ENCODE measurements around the gene OR5AL1. TPM values are rescaled to one million over a fixed set of nuclear protein-coding genes. Genes with fewer than 3 reads are reported as not detected.
"Not testable (repeated sequence)": the region's sequence is repeated elsewhere in the genome, so short reads cannot be mapped to it uniquely, and the experiment has no call there.

Gene OR5AL1
- total RNA-seq, 1 experiment from 2014 or later = not detected

GRCh38 chr11:56394381-56394780 lies 18.1 kb upstream of the OR5AL1 start:
- Mint-ChIP-seq H3K27me3 (ENCODE audit: insufficient read depth, unreplicated experiment) (no peaks in the 10 kb centered on the region), H3K27ac (ENCODE audit: unreplicated experiment) (no peak overlapping the region), H3K9me3 (ENCODE audit: unreplicated experiment) (no peaks in the 10 kb centered on the region), H3K4me3 (ENCODE audit: unreplicated experiment) (no peak overlapping the region), H3K4me1 (ENCODE audit: low read depth, unreplicated experiment) (no peaks in the 10 kb centered on the region), H3K36me3 (ENCODE audit: insufficient read depth, unreplicated experiment) (no peaks in the 10 kb centered on the region)
- no TSS peak for BruUV-seq (replicated peaks)
- Histone ChIP-seq H3K36me3 (ENCODE audit: control insufficient read depth, insufficient read depth, low read length) (no peaks in the 10 kb centered on the region), H3K4me3 (ENCODE audit: low read depth, low read length) (no peak overlapping the region), H3K4me1 (no peaks in the 10 kb centered on the region), H3K9me3 (no peaks in the 10 kb centered on the region), H3K27me3 (replicated peaks; ENCODE audit: control insufficient read depth, insufficient read depth, low read length) (no peaks in the 10 kb centered on the region)
- ChIA-PET CTCF (no interaction called here), POLR2A (no interaction called here)
- no peak for DNase-seq
- intact Hi-C loops (cut with micrococcal nuclease; ENCODE audit: unreplicated experiment) = loop anchor here (10.0 kb wide), 1 partner anchor 450 kb away; no protein-coding TSS in a partner anchor
- no peak for TF ChIP-seq CTCF (IDR thresholded peaks at IDR 0.05; ENCODE audit: insufficient read depth in 1 of 2, low read depth in 1 of 2, low read length in 1 of 2, severe bottlenecking in 1 of 2, unreplicated experiment in 1 of 2)

- no peak for DNase-seq
- Histone ChIP-seq H3K4me3 (ENCODE audit: low read depth, low read length) (no peak overlapping the region), H3K27me3 (replicated peaks; ENCODE audit: control insufficient read depth, insufficient read depth, low read length) (no peaks in the 10 kb centered on the region), H3K4me1 (no peaks in the 10 kb centered on the region), H3K36me3 (ENCODE audit: control insufficient read depth, insufficient read depth, low read length) (no peaks in the 10 kb centered on the region), H3K9me3 (no peaks in the 10 kb centered on the region)
- Mint-ChIP-seq H3K9me3 (ENCODE audit: unreplicated experiment) (no peaks in the 10 kb centered on the region), H3K4me3 (ENCODE audit: unreplicated experiment) (no peak overlapping the region), H3K4me1 (ENCODE audit: low read depth, unreplicated experiment) (no peaks in the 10 kb centered on the region), H3K27me3 (ENCODE audit: insufficient read depth, unreplicated experiment) (no peaks in the 10 kb centered on the region), H3K27ac (ENCODE audit: unreplicated experiment) (no peak overlapping the region), H3K36me3 (ENCODE audit: insufficient read depth, unreplicated experiment) (no peaks in the 10 kb centered on the region)
- POLR2A ChIA-PET = no interaction called here
- TF ChIP-seq CTCF (IDR thresholded peaks at IDR 0.05; ENCODE audit: insufficient read depth in 1 of 2, low read depth in 1 of 2, low read length in 1 of 2, severe bottlenecking in 1 of 2, unreplicated experiment in 1 of 2) = peak in 1 of 2 experiments; percentile 15
- CTCF ChIA-PET = no interaction called here
- intact Hi-C loops (cut with micrococcal nuclease; ENCODE audit: unreplicated experiment) = loop anchor here (10.0 kb wide), 1 partner anchor 451 kb away; no protein-coding TSS in a partner anchor
- no TSS peak for BruUV-seq (replicated peaks)
Measured at GRCh38 chr11:56396047-56396446, 16.4 kb upstream of the OR5AL1 start.

DNA sequence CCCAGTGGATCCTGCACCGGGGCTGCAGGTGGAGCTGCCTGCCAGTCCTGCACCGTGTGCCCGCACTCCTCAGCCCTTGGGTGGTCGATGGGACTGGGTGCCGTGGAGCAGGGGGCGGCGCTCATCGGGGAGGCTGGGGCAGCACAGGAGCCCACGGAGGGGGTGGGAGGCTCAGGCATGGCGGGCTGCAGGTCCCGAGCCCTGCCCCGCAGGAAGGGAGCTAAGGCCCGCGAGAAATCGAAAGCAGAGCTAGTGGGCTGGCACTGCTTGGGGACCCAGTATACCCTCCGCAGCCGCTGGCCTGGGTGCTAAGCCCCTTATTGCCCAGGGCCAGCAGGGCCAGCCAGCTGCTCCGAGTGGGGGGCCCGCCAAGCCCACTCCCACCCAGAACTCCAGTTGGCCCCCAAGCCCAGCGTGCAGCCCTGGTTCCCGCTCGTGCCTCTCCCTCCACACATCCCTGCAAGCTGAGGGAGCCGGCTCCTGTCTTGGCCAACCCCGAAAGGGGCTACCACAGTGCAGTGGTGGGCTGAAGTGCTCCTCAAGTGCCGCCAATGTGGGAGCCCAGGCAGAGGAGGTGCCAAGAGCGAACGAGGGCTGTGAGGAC lies 10.5 kb upstream of the OR5AL1 start:
- H3K27ac Mint-ChIP-seq (ENCODE audit: unreplicated experiment); H3K9me3 Mint-ChIP-seq (ENCODE audit: unreplicated experiment); CTCF ChIA-PET; POLR2A ChIA-PET; intact Hi-C loops (cut with micrococcal nuclease; ENCODE audit: unreplicated experiment); H3K4me1 Mint-ChIP-seq (ENCODE audit: low read depth, unreplicated experiment); H3K9me3 ChIP-seq; H3K36me3 Mint-ChIP-seq (ENCODE audit: insufficient read depth, unreplicated experiment); H3K4me3 ChIP-seq (ENCODE audit: low read depth, low read length); BruUV-seq (replicated peaks); H3K4me3 Mint-ChIP-seq (ENCODE audit: unreplicated experiment); H3K4me1 ChIP-seq; DNase-seq; H3K27me3 Mint-ChIP-seq (ENCODE audit: insufficient read depth, unreplicated experiment); H3K27me3 ChIP-seq (replicated peaks; ENCODE audit: control insufficient read depth, insufficient read depth, low read length); H3K36me3 ChIP-seq (ENCODE audit: control insufficient read depth, insufficient read depth, low read length): not testable (repeated sequence)

DNA sequence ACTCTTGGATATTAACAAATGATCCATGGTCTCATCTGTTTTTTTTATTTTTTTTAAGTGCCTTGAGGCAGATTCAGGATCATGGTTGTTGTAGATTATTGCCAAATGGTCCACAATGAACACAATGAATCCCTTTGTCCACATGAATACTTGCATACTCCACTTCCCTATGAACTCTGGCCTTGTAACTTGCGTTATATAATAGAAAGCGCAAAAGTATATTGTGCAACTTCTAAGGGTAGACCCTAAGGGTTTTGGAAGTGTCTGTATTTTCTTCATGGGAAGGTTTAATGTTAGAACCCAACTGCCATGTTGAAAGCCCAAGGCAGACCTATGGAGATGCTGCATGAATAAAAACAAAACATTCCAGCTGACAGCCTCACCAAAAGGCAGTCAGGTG lies 8.1 kb upstream of the OR5AL1 start:
- no peaks in the 10 kb centered on the region for H3K4me1 ChIP-seq
- no peak overlapping the region for H3K4me3 Mint-ChIP-seq (ENCODE audit: unreplicated experiment)
- H3K36me3 ChIP-seq (ENCODE audit: control insufficient read depth, insufficient read depth, low read length) = no peaks in the 10 kb centered on the region
- peaks cover 3% of the 10 kb centered on the region; the same call in 1 of the 2 replicates for H3K9me3 ChIP-seq
- H3K27me3 Mint-ChIP-seq (ENCODE audit: insufficient read depth, unreplicated experiment) = peaks cover 5% of the 10 kb centered on the region
- H3K9me3 Mint-ChIP-seq (ENCODE audit: unreplicated experiment) = no peaks in the 10 kb centered on the region
- intact Hi-C loops (cut with micrococcal nuclease; ENCODE audit: unreplicated experiment) = no loop called here
- H3K27me3 ChIP-seq (replicated peaks; ENCODE audit: control insufficient read depth, insufficient read depth, low read length) = no peaks in the 10 kb centered on the region
- DNase-seq = no peak
- TF ChIP-seq CTCF (IDR thresholded peaks at IDR 0.05; ENCODE audit: insufficient read depth in 1 of 2, low read depth in 1 of 2, low read length in 1 of 2, severe bottlenecking in 1 of 2, unreplicated experiment in 1 of 2) = no peak
- POLR2A ChIA-PET = no interaction called here
- BruUV-seq (replicated peaks) = no TSS peak
- no peaks in the 10 kb centered on the region for H3K36me3 Mint-ChIP-seq (ENCODE audit: insufficient read depth, unreplicated experiment)
- no peak overlapping the region for H3K4me3 ChIP-seq (ENCODE audit: low read depth, low read length)
- H3K4me1 Mint-ChIP-seq (ENCODE audit: low read depth, unreplicated experiment) = no peaks in the 10 kb centered on the region
- H3K27ac Mint-ChIP-seq (ENCODE audit: unreplicated experiment) = no peak overlapping the region
- CTCF ChIA-PET = no interaction called here

Measured in Caco-2 (cell line).